GM18861 (cell line): Measurements from ENCODE around the gene NPIPB5.
"Not testable (repeated sequence)": the region's sequence is repeated elsewhere in the genome, so short reads cannot be mapped to it uniquely, and the experiment has no call there.

Experiments used
- ATAC-seq: cut with Tn5 transposase; IDR thresholded peaks from one replicate; pipeline ENCODE4 v1.9.1; 2021; ENCODE audit not compliant: unreplicated experiment

NPIPB5 gene

GRCh38 chr16:22510591-22510990, at the start of gene NPIPB5:
Gene NPIPB5, plus strand, starts transcription at chr16:22510891. Its CDS starts 2,911 bp downstream, at chr16:22513802.
- not testable (repeated sequence) for ATAC-seq

GRCh38 chr16:22468846-22469245, 41.8 kb upstream of the NPIPB5 start:
- ATAC-seq, result not testable (repeated sequence)

- ATAC-seq, result not testable (repeated sequence)
These were observed 27.3 kb downstream of the NPIPB5 start for GRCh38 chr16:22537996-22538395.

- not testable (repeated sequence) for ATAC-seq
These were observed 34.1 kb downstream of the NPIPB5 start for GRCh38 chr16:22544809-22545208.

GRCh38 chr16:22546630-22547029, 35.9 kb downstream of the NPIPB5 start:
- ATAC-seq, result not testable (repeated sequence)

- ATAC-seq, result not testable (repeated sequence)
These were observed 36.6 kb downstream of the NPIPB5 start for GRCh38 chr16:22547170-22547765.

- ATAC-seq, result not testable (repeated sequence)
These were observed 39.2 kb downstream of the NPIPB5 start for GRCh38 chr16:22549853-22550252.

GRCh38 chr16:22551143-22551542, 40.5 kb downstream of the NPIPB5 start:
- ATAC-seq, result not testable (repeated sequence)

GRCh38 chr16:22551651-22552050, 41.0 kb downstream of the NPIPB5 start:
- ATAC-seq, result not testable (repeated sequence)

- ATAC-seq, result not testable (repeated sequence)
These were observed 46.1 kb downstream of the NPIPB5 start for GRCh38 chr16:22556759-22557158.
